ENCODE measurements around the gene TMEM233.

TMEM233 gene

DNA sequence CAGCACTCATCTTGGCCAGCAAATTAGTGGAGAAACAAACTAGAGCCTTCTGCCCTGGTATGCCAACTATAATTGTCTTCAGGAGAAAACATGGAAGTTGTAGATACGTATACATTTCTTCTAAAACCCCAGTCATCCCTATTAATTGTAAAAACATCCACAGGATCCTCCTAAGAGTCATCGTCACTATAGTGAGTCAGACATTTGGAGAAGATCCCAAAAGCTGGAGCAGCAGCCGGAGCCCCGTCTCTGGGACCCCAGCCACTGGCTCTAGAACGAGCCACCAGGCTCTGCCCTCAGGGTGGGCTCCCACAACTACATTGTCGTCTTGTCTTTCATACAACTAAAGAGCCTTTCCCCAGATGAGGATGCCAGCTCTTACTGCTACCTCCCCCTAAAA lies 89.8 kb downstream of the TMEM233 start:
- DNase-seq: no peak

DNA sequence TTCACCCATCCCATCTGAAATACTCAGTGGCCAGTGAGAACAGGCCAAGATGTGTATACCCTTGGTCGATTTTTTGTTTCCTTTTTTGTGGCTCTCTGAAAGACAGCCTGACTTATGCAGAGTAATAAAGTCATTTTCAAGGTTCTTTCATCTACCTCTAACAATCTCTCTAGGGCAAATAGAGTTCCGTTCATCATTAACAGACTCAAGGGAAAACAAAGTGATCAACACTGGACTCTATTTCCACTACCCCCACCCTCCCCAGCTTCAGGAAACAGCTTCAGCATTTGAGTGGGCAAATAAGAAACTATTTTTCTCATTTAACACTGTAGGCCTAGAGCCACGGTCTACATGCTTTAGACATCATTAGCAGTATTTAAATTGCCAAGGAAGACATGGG lies 90.2 kb downstream of the TMEM233 start:
- DNase-seq: no peak

DNA sequence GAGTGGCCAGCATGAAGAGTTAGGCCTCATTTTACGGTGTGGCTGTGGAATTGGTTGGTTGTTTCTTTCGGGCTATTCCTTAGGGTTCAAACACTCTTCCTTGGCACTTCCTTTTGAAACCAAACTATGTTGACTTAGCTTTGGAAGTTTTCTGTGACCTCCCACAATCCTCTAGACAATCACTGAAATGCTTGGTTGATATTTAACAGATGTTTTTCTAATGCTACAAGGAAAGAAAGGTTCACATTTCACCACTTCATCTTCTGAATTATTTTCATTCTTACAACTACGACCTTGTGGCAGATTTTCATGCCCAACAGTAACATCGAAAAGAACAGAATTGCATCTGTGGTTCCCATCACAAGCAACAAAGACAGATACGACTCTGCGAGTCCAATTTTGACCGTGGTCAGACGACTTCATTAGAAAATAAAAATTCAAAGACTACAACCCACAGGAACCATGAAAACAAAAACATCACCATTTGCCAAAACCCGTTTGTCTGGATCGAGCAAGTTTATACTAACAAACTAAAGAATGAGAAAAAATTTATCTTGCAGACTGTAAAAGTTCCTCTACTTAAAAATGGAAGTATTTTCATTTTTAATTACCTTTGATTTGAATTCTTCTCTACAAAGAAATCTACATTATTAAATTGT lies 91.3 kb downstream of the TMEM233 start:
- no peak for DNase-seq

DNA sequence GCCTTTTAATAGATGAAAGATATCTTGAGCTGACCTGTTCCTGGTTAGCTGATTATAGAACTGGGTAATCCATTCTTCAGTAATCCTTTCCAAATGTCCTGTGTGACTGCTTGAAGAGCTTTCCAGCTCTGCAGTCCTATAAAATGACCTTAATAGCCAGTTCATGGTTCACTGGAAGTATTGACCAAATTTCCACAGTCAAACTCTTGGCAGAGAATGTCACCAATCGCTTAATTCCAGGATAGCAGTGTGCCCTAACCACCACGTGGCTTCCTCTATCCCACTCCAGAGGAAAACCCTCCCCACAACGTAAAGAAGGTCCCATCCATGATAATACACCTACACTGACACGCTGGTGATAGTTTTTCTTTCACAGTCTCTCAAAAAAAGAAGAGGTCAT lies 91.8 kb downstream of the TMEM233 start:
- no peak for DNase-seq

DNA sequence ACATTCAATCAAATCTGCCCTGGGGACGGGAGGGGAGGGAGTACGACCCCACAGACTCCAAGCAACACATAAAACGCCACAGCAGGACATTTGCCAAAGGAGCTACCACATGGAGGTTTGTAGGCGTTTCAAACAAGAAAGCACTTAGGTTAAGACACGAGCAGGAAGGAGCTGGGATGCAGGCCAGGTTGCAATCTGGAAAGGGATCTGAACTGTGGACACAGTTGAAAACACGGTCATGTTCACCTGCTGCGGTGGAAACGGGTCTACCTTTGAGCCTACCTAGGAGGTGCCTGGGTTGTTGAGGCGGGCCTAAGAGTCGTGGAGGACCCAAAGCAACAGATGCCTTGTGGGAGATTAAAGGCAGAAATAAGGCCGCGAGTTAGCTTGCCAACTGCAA lies 92.8 kb downstream of the TMEM233 start:
- DNase-seq: no peak

DNA sequence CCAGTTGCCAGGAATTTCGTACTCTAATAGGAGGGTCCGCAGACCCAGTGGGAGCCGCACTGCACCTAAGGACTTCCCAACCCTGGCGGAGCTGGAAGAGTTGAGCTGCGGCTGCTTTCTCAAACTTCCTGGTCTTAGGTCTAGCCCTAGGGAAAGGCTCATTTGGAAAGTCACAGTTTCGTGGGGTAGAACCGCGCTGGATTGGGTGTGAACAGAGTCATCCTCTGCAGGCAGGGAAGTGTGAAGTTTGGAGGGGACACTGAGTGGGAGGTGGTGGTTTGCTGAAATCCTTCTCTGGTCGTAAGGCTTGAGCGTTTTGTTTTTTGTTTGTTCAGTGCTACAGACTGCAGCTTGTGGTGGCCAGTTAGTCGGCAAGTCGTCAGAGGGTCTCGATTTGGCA lies 93.2 kb downstream of the TMEM233 start:
- DNase-seq: no peak

DNA sequence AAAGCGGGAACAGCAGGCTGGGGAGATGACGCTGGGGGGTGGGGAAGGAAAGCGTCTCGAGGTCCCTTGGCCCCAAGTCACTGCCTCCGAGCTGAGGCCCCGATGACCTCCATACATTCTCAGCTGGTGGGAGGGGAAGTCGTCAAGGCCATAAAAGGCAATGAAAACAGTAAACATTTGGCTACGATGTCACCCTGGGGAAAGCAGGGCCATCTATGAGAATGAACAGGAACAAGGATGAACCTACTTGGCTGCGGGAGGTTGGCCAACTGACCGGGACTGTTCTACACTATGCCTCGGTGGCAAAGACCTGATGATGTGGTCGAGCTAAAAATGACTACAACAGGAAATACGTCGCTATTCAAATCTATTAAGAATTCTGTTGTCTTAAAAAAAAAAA lies 93.8 kb downstream of the TMEM233 start:
- no peak for DNase-seq

DNA sequence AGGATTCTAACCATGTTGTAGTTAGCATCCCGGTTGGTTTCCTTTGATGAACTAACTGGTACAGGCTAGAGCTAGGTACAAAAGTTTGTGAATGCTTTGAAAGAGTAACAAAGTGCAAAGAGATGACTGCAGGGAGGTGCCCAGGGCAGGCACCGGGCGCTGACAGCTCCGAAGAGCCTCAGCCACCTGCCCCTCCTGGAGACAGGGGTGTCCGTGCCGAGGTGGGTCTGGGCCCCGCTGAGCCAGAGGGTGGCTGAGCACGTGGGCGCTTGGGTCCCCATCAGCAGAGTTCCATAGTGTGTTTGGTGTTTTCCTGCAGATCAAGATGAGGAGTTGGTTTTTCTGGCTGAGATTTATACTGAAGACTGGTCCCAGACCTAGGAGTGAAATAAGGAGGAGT lies 94.3 kb downstream of the TMEM233 start:
- DNase-seq: no peak

DNA sequence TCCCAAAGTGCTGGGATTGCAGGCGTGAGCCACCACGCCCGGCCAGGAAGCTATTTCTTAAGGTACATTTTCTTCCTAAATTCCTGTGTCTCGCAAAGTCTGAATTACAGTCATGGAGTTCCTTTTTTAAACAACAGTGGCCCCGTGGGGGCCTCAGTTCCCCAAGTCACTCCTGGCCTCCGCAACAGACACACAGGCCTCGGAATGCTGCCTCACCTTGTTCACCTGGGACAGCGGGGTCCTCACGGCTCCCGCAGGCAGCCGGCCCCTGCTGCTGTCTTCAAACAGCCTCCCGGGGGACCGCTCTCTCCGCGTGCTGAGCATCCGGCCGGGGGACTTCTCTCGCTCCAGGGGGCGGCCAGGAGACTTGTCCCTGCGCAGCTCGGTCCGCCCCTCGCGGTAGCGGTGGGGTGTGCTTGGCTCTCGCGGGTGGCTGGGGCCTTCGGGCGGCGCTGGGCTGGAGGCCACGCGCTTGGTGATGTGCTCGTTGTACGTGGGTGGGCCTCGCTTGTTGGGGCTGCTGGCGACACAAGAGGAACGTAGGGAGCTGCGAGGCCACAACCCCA lies 96.4 kb downstream of the TMEM233 start:
- no peak for DNase-seq

DNA sequence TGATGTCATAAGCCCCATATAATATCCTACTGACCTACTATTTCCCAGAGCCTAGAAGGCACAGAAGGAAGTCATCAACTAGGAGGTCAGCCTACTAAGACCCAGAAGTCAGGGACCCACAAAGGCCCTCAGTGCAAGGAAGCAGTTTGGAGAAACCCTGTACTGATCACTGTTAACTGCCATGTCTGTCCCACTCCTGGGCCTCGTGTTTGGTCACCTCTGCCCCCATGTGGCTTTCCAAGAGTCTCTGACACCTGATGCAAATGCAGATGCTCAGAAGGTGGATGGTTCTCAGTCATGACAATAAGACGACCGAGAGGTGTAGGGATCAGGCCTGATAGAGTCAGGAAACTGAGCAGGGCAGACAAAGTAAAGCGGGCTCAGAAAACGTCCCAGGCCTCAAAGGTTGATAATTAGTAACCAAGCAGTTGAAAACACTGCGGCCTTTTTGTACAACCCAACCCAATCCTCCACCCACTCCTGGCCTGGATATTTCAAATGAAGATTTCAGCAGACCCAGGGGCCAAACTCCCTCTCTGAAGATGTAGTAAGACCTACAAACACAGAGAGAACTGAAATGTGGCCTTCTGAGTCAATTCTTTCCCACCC lies 97.7 kb downstream of the TMEM233 start:
- DNase-seq: no peak

DNA sequence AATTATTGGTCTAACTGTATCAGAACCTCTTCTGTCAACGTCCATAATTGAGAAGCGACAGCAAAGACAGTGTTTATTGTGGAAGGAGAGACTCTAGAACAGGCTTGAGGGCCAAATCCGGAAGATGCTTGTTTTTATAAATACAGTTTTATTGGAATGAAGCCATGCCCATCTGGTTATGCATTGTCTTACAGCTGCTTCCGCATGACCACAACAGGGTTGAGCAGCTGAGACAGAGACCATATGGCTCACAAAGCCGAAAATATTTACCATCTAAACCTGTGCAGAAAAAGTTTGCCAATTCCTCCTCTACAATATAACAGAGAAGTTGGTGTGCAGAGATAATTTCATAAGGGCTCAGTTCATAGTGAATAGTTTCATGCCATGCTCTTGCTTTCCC lies 98.8 kb downstream of the TMEM233 start:
- DNase-seq: no peak
